ENCODE measurements around the gene CARS1. TPM values are rescaled to one million over a fixed set of nuclear protein-coding genes. Genes with fewer than 3 reads are reported as not detected.

CARS1 gene
- polyA plus RNA-seq, 4 donors: 25.2 to 26.2 (median 25.9) TPM

DNA sequence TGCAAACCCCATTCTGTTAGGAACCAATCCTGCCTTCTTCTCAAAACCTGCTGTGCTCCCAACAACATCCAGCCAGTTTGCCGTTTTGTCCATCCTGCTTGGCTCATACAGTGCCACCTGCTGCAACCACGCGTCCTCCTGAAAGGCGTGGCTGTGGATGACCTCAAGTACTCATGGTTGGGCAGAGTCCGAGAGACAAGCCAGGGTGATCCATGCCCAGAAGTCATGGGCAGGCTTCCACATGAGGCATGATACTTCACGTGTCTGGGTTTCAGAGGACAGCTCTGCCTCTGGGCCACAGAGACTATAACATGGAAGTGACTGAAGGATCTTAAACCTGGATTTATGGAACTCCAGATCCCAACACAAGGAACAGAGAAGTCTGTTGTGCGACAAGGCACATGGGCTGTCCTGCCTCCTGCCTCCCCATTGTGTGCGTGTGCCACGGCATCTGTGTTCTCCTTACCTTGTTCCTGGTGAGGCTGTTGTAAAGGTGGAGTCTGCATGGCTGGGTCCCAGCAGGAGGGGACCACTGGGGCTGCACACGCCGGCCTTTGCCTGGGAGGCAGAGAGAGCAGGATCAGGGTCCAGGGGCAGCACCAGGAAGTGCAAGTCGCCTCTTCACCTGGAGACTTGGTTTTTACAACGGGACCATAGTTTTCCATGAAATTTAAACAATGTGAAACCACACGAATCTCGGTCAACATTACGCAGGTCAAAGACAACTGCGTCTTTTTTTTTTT is 15.4 kb downstream of the CARS1 start:
- no peak for DNase-seq (ENCODE audit: low read depth in 4 of 4, low spot score in 3 of 4)

DNA sequence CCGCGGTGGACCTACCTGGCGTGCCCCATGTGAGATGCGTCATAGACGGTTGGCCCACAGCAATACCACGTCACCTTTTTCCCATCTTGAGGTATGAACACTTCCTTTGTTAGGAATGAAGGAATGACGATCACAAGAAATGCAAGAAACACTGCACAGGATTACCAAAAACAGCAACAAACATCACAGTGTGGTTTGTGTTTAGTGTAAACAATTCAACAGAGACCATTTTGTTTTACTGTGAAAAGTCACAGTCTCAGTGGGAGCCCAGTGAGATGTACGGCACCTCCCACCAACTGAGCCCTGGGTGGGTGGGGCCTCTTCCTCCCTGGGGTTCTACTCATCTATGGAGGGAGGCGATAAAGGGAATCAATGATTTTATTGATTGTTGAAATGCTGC is 16.3 kb downstream of the CARS1 start:
- DNase-seq (ENCODE audit: low read depth in 4 of 4, low spot score in 3 of 4): no peak

DNA sequence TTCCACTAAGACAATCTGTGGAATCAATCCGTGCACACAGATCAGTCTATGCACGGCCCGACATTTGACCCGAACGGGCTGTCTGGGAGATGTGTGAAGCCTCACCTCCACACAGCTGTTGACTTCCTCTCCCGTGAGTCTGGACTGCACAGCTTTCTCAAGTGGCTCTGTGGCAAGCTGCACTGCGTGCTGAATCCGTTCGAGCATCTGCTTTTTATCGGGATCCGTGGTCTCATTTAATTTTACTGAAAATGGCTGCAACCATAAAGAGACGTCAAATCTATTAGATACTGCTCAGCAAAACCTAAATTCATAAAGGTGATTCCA is 19.3 kb downstream of the CARS1 start:
- DNase-seq (ENCODE audit: low read depth in 4 of 4, low spot score in 3 of 4): no peak

DNA sequence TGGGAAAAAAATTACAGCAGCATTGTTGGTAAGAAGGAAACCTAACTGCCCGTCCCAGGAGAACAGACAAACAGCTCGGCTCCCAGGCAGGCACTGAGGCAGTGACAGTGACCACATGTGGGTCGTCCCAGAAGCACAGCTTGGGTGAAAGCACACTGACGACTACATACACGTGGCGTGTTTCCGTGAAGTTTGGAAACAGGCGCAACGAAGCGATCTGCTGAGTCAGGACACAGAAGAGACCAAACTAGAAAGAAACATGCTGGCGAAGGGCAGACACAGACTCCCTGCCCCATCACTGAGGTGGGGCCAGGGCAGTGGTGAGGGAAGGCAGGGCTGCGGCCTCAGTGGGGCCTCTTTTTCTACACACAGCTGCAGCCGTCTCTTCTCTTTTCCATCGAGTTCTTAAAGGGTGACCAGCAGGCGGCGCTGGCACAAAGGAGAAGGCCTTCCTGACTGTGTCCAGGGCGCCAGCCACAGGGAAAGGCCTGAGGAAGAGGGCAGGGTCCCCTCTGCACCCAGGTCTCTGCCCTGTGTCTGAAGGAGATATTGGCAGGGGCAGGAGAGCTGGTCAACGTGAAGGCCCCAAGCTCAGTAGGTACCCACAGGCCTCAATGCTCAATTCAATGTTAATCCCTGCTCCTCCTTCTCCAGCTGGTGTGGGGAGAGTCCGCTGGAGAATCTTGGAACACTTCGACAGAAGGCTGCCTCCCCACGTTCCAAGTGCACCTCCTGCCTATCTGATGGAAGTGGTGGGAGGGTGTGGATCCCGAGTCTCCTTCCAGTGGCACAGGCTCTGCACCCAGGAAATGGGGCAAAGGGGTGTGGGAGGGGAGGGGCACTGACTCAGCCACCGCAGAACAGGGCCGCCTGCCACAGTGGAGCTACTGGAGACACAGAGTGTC is 19.9 kb downstream of the CARS1 start:
- peak; percentile 45 to 66 (median 56) for DNase-seq (ENCODE audit: low read depth in 4 of 4, low spot score in 3 of 4)

DNA sequence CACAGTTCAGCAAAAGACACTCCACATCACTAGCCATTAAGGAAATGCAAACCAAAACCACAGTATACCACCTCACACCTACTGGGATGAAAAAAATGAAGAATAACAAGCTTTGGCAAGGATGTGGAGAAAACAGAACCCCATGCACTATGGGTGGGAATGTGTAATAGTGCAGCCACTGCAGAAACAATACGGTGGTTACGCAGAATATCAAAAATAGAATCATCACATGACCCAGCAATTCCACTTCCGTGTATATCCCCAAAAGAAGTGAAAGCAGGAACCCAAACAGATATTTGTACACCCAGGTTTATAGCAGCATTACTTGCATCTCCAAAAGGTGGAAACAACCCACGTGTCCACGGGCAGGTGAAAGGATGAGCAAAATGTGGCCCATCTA is 20.8 kb downstream of the CARS1 start:
- no peak for DNase-seq (ENCODE audit: low read depth in 4 of 4, low spot score in 3 of 4)

DNA sequence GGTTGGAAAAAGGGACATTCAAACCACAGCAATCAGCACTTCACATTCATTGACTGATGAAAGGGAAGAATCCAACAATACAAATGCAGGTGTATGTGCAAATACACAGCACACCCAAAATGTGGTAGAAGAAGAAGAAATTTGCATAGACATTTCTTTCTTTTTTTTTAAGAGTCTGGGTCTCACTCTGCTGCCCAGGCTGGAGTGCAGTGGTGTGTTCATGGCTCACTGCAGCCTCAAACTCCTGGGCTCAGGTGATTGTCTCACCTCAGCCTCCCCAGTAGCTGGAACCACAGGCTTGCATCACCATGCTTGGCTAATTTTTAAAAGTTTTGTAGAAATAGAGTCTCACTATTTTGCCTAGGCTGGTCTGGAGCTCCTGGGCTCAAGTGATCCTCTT is 21.9 kb downstream of the CARS1 start:
- no peak for DNase-seq (ENCODE audit: low read depth in 4 of 4, low spot score in 3 of 4)

DNA sequence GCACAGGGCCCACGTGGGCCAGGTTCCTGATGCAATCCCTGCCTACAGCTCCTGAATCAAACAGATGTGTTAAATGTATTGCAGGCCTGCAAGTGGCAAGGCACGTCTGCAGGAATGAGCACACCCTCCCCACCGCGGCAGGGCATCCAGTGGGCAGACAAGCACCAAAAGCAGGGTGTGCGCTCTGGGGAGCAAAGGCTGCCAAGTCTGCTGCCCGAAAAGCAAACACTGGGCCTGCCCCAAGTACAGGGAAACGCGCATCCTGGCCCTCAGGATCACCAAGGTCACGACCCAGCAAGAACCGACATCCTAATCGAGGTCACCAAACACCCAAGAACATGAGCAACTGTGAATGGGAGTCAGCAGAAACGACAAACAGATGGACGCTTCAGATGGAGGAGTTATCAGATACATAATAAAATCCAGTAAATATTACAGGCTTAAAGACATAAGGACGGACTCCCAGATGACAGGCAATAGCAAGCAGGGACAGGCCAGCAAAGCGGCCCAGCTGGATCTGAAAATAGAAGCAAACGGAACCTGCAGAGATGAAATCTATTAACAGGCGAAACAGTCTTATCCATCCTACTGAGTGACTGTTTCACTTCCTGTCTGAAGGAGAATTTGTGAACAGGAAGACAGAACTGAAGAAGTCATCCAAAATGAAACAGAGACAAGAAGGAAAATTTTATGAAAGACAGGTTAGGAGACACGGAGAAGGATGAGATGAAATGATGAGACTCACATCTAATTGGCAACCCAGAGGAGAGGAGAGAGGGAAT is 26.7 kb downstream of the CARS1 start:
- no peak for DNase-seq (ENCODE audit: low read depth in 4 of 4, low spot score in 3 of 4)

DNA sequence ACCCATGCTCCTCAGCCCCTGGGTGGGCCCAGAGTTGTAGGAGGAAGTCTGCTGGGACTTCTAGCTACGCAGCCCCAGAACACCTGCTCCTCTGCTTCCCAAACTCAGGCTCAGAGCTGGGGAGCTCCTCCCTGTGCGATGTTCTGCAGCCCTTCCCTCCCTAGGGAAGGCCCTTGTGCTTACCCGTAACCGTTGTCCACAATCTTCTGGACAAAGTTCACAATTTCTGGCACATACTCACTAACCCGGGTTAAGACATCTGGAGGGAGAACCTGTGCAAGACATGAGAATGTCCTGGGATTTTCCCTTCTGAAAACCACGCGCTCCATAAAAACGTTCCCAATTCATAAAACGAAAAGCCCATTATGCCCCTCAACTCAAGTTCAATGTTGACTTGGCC is 28.4 kb downstream of the CARS1 start:
- no peak for DNase-seq (ENCODE audit: low read depth in 4 of 4, low spot score in 3 of 4)

DNA sequence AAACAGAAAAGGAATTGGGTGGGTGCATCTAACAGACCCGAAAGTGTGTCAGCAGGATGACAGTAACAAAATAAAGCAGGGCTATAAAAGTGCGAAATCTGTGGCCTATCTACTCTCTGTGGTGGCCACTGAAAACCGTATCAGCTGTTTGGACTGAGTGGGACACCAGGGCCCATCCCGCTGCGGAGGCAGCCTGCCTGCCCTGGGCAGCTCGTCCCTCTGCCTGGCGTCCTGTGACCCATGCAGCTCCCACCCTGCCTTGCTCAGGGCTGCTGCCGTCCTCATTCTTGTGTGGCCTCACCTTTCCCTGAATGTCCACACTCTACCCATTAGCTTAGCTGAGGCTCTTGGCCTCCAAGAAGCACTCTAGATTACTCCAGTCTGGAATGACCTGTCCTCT is 30.4 kb downstream of the CARS1 start:
- no peak for DNase-seq (ENCODE audit: low read depth in 4 of 4, low spot score in 3 of 4)

DNA sequence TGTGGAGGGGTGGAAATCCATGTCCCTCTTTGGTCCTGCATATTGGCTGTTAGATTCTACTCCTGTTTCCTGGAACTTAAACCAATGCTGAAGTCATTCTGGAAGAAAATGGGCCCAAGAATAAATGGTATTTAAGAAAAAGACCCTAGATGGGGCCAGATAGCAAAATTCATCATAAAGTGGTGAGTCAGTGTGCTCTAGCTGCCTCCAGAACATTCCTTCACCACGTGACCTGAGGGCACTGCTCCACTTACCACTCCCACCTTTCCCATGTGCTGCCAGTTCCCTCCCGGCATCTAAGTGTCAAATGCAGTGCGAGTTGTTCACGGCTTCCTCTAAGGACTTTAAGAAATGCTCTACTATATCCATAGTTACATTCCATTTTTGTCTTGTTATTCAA is 34.2 kb downstream of the CARS1 start:
- DNase-seq (ENCODE audit: low read depth in 4 of 4, low spot score in 3 of 4): no peak

DNA sequence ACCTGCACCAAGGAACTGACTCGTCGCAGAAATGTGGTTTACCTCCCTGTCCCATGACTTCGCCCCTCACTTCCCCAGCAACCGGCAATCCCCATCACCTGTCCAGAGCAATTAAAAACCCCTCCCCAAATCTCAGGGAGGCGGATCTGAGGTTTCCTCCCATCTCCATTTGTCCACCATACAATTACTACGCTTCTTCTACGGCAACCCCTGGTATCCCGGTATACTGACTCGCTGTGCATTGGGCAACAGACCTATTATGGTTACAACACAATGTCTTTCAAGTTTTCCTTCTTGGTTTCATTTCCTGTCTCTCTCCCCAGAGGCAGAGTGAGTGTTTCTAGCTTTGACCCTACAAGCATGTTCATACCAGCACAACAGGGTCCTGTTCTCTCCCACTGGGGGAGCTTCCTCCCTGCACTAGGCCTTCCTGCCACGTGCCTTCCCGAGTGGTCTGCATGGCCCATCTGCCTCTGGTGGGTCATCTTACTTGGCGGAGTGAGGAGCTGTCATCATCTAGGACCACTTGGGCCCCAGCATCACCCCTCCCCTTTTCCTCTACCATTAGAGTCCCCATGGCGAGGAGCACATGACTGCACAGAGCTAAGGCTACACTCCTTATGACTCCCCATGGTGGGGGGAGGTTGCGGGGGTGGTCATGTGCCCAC is 34.8 kb downstream of the CARS1 start:
- DNase-seq (ENCODE audit: low read depth in 4 of 4, low spot score in 3 of 4): no peak

DNA sequence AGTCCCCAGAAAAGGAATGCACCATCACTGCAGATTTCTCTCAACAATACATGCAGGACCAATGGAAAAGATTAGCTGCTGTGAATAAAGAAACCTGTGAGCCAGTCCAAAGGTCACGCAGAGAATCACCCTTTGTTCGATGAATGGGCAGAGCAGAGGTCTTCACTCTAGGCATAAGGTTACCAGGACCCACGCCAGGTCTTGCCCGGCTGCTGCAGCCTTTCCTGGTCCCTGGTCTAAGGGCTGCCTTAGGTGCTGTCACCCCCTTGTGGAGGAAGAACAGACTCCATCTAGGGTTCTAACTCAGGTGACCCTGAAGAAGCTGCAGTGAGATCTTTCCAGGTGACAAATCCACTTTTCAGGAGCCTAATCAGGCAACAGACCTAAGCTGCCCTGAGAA is 36.1 kb downstream of the CARS1 start:
- DNase-seq (ENCODE audit: low read depth in 4 of 4, low spot score in 3 of 4): no peak

DNA sequence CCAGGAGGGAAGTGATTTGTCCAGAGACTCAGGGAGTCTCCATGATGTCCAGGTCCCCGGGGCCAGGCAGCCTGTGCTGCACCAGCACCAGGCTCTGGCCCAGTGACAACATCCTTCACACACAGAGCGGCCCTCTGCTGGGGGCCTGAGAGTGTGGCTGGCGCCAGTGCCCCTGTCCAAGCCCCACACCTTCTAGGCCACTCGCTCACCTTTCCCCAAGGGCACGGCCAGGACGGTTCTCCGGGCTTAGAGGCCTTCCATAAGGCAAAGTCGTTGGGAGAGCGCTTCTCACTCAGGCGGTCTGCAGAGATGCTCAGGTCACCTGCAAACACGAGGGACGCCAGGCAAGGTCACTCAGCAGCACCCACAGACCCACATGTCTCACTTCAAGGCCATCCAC is 37.2 kb downstream of the CARS1 start:
- no peak for DNase-seq (ENCODE audit: low read depth in 4 of 4, low spot score in 3 of 4)

DNA sequence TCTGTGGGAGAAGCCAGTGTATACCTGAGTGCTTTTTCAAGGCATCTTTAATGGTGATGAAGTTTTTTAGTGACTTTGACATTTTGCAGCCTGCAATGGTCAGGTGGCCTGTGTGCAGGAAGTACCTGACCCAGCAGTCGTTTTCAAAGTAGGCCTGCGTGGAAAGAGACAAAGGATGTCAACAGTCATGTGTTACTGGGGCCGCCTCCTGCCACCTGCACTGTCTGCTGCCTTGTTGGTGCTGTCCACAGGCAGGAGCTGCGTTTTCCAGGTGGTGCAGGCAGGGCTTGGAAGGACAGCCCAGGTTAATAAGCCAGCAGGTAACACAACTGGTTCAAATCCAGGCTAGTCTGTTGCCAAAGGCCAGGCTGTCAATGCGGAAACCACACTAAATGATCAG is 38.6 kb downstream of the CARS1 start:
- DNase-seq (ENCODE audit: low read depth in 4 of 4, low spot score in 3 of 4): no peak

DNA sequence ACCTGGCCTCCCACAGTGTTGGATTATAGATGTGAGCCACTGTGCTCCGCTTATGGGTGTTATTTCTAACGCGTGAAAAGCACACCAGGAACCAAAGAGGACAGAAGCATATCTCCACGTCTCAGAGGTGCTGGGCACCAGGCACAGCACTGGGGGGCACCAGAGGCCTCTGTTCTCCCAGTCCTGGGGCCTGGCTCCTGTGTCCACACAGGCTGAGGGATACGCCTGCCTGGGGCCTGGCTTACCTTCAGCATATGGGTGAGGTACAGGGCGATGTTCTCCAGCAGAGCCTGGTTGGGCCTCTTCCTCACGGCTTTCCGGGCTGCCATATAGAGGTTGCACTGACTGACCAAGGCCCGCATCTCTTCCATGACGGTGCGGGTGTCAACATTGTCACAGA is 40.4 kb downstream of the CARS1 start:
- no peak for DNase-seq (ENCODE audit: low read depth in 4 of 4, low spot score in 3 of 4)

DNA sequence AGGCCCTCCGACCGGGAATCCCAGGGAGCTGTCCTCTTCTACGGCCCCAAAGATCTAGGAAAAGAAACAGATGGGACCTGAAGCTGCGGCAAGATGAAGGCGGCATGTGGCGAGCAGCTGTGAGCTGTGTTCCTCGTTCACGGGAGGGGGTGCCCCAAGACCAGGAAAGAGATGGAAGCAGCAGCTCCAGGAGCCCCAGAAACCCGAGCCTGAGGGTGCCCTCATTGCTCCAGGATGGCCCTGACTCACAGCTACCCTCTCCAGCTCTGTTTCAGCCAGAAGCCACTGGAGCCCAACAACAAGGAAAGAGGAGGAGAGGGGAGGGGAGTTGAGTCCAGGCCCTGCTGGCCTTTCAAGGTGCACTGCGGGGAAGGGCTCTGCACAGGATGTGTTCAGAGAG is 41.4 kb downstream of the CARS1 start:
- DNase-seq (ENCODE audit: low read depth in 4 of 4, low spot score in 3 of 4): no peak

DNA sequence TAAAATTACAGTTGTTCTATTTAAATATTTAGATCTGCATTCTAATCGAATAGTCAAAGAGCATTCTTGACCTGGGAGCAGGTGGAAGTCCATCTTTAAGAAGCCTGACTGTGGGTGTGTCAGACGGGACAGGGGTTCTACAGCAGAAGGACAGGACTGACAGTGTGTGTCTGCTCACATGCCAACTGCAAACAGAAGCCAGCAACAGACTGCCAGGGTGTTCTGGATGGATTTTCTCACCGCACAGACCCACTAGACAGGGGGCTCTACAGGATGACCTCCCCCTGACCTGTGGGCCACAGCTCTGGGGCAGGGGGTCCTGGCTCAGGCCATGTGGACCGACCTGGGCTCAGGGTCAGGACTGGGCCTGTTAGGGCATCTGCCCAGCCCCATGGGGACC is 42.3 kb downstream of the CARS1 start:
- no peak for DNase-seq (ENCODE audit: low read depth in 4 of 4, low spot score in 3 of 4)

DNA sequence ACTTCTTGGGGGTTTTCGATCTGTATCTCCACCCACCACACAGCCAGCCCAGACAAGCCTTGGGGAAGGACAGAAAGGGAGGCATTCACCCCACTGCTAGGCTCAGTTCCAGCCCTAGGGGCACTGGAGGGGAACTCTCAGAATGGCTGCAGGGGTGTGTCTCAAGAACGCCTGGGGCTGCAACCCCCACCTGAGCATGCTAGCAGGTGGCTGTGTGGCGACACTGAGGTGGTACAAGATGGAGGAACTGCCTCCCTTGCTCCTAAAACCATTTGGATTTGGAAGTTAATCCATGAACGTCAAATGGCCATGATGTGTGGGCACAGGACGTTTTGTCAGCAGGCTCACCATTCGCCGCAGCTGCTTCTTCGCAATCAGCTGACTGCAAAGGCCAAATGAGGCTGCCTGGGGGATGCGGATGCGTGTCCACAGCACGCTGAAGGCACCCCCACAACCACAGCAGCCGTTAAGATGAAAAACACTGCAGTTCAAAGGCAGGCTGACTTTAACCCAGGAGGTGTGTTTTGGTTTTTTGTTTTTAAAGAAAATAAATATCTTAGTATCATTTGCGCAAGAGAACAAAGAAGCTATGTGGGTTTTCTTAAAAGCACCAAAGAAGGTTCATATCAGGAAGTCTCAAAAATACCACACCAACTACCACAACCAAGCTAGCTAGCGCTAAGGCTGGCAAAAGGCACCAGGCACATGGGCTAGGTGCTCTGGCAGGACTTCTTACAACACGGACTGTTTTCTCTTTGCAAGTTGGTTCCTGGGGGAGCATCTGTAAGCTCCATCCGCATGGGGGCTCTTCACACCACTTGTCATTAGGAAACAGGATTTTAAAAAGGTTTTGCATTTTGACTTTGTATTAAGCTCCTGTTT is 42.9 kb downstream of the CARS1 start:
- no peak for DNase-seq (ENCODE audit: low read depth in 4 of 4, low spot score in 3 of 4)

DNA sequence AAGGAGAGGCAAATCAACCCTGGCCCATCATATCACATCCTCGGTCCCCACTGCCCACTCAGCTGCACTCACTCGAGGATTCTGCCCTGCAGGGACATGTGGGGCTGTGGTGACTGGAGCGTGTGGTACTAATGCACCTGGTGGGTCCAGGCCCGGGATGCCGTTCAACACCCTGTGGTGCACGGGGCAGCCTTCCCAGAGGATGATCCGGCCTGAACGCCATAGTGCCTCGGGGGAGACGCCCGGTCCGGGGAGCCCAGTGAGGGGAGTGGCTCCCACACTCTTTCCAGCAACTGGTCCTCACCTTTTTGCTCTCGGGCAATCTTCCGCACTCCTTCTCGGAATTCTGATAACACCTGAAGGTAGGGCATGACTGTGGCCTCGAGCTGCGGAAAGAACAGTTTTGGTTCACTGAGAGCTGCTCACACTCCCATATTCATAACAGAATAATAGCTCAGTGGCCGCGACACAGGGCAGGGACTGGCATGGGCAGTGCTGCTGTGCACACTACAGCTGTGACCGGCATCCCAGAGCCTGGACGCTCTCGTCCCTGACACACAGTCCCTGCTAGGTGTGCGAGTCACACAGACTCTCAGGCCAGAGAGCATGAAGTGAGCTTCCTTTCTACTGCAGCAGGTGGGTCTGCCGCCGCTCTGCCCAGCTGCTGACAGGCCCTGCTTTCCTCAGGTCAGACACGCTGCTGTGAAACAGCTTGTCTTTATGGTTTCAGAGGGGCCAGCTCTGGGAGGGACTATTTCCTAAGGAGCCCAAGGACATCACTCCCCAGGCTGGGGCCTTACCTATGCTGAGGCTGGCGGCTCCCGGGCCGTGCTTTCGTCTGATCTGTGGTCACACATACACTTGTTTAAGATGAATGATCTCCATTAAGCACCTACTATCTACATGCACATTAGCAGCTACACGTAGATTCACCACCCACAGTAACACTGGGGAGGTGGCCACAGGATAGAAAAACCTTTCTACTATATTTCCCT is 45.0 kb downstream of the CARS1 start:
- no peak for DNase-seq (ENCODE audit: low read depth in 4 of 4, low spot score in 3 of 4)
